Activated CD8-positive, alpha-beta memory T cell treated with anti-CD3 and anti-CD28 coated beads, Interleukin-2, amount 10 ng/mL, durations not matched to agents 7 days and 5 days (primary cell): ENCODE measurements around the gene TP53INP2. TPM values are rescaled to one million over a fixed set of nuclear protein-coding genes. Genes with fewer than 3 reads are reported as not detected.
"Not testable (repeated sequence)": the region's sequence is repeated elsewhere in the genome, so short reads cannot be mapped to it uniquely, and the experiment has no call there.

ENCODE experiments used
- ATAC-seq: fragments of 150-1000 bp; cut with Tn5 transposase; one replicate; pipeline ENCODE4 v1.10.0; 2021; ENCODE audit warnings: moderate library complexity
- CTCF ChIA-PET: fragments of 350-600 bp; sonication (Branson Sonifier 250); formaldehyde crosslinking; loops from one replicate; lab custom pipeline; 2021; ENCODE audit warnings: antibody characterized with exemption; lab: Charles Lee
- DNase-seq: peaks from one replicate; pipeline ENCODE4 v3.0.0-alpha.2; 2020
- H3K27ac Mint-ChIP-seq: one replicate; pipeline ENCODE4 v1.8.0; 2021; ENCODE audit warnings: mild to moderate bottlenecking, mixed read lengths
- H3K27me3 Mint-ChIP-seq: one replicate; pipeline ENCODE4 v1.8.0; 2021; ENCODE audit warnings: mixed read lengths
- H3K36me3 Mint-ChIP-seq: one replicate; pipeline ENCODE4 v1.8.0; 2021; ENCODE audit warnings: mild to moderate bottlenecking, mixed read lengths
- H3K4me1 Mint-ChIP-seq: one replicate; pipeline ENCODE4 v1.8.0; 2021; ENCODE audit warnings: mixed read lengths
- H3K4me3 Mint-ChIP-seq: one replicate; pipeline ENCODE4 v1.8.0; 2021; ENCODE audit warnings: mild to moderate bottlenecking, moderate library complexity, mixed read lengths
- H3K9me3 Mint-ChIP-seq: one replicate; pipeline ENCODE4 v1.8.0; 2022; ENCODE audit warnings: low read depth, mixed read lengths
- total RNA-seq, 2 experiments: library from RNA; stranded (reverse); gene quantifications; one replicate each; pipeline ENCODE4 v1.2.3, GENCODE V29; 2021

The TP53INP2 gene
- total RNA-seq, 2 experiments from 2014 or later = 1.4 to 2.4 TPM

GRCh38 chr20:34709044-34709830 is 5.1 kb downstream of the TP53INP2 start:
- CTCF ChIA-PET = interaction anchor here (0.7 to 4.9 kb wide), 8 partner anchors 10 to 397 kb away, joined by 3 to 43 read pairs (median 6); partner anchors contain the start of gene DYNLRB1
- peak; percentile 85 for DNase-seq
- H3K27ac Mint-ChIP-seq = peak overlapping the region; percentile 78

GRCh38 chr20:34709831-34710567 is 5.9 kb downstream of the TP53INP2 start:
- Mint-ChIP-seq H3K9me3 (no peaks in the 10 kb centered on the region), H3K4me1 (peaks cover 24% of the 10 kb centered on the region), H3K27ac (peak overlapping the region; percentile 78), H3K36me3 (peaks cover 8% of the 10 kb centered on the region), H3K4me3 (peak overlapping the region; percentile 75), H3K27me3 (peaks cover 7% of the 10 kb centered on the region)
- DNase-seq (no peak), ATAC-seq (peak; percentile 27)
- CTCF ChIA-PET = interaction anchor here (0.7 to 3.2 kb wide), 5 partner anchors 10 to 1042 kb away, joined by 3 to 13 read pairs (median 5); partner anchors contain the start of gene DYNLRB1

More at GRCh38 chr20:34709044-34709830, 5.1 kb downstream of the TP53INP2 start:
- Mint-ChIP-seq H3K27me3 (peaks cover 7% of the 10 kb centered on the region), H3K9me3 (no peaks in the 10 kb centered on the region), H3K4me3 (peak overlapping the region; percentile 75), H3K36me3 (peaks cover 5% of the 10 kb centered on the region), H3K4me1 (peaks cover 27% of the 10 kb centered on the region)
- peak; percentile 70 for ATAC-seq

GRCh38 chr20:34710568-34710839 is 6.4 kb downstream of the TP53INP2 start:
- Mint-ChIP-seq H3K4me1 (peaks cover 22% of the 10 kb centered on the region), H3K27ac (no peak overlapping the region), H3K9me3 (no peaks in the 10 kb centered on the region), H3K27me3 (peaks cover 7% of the 10 kb centered on the region), H3K4me3 (peak overlapping the region; percentile 69), H3K36me3 (peaks cover 8% of the 10 kb centered on the region)
- DNase-seq (no peak), ATAC-seq (no peak)
- CTCF ChIA-PET = interaction anchor here (0.7 to 1.6 kb wide), 3 partner anchors 59 to 1042 kb away, joined by 3 to 4 read pairs (median 3); no protein-coding TSS in a partner anchor

GRCh38 chr20:34710861-34711574 is 6.9 kb downstream of the TP53INP2 start:
- CTCF ChIA-PET = interaction anchor here (0.7 to 1.6 kb wide), 4 partner anchors 59 to 1043 kb away, joined by 3 to 4 read pairs (median 3); no protein-coding TSS in a partner anchor
- Mint-ChIP-seq H3K27ac (peak overlapping the region; percentile 30), H3K4me3 (peak overlapping the region; percentile 69), H3K36me3 (peaks cover 8% of the 10 kb centered on the region), H3K4me1 (peaks cover 22% of the 10 kb centered on the region), H3K27me3 (peaks cover 7% of the 10 kb centered on the region), H3K9me3 (no peaks in the 10 kb centered on the region)
- ATAC-seq (no peak), DNase-seq (no peak)

- no peak overlapping the region for H3K4me3 Mint-ChIP-seq
- peaks cover 7% of the 10 kb centered on the region for H3K27me3 Mint-ChIP-seq
- H3K27ac Mint-ChIP-seq = no peak overlapping the region
- ATAC-seq = no peak
- H3K36me3 Mint-ChIP-seq = peaks cover 8% of the 10 kb centered on the region
- CTCF ChIA-PET = interaction anchor here (1.1 to 1.6 kb wide), 2 partner anchors 58 to 399 kb away, joined by 3 to 4 read pairs; no protein-coding TSS in a partner anchor
- no peak for DNase-seq
- H3K4me1 Mint-ChIP-seq = peaks cover 17% of the 10 kb centered on the region
- no peaks in the 10 kb centered on the region for H3K9me3 Mint-ChIP-seq
Measured at GRCh38 chr20:34711813-34712430, 7.8 kb downstream of the TP53INP2 start.

GRCh38 chr20:34712525-34713192 is 8.5 kb downstream of the TP53INP2 start:
- Mint-ChIP-seq H3K4me3 (no peak overlapping the region), H3K4me1 (peaks cover 19% of the 10 kb centered on the region), H3K27me3 (peaks cover 7% of the 10 kb centered on the region), H3K9me3 (no peaks in the 10 kb centered on the region), H3K36me3 (peaks cover 9% of the 10 kb centered on the region), H3K27ac (no peak overlapping the region)
- no peak for DNase-seq
- CTCF ChIA-PET = interaction anchor here (1.1 to 2.1 kb wide), 3 partner anchors 57 to 399 kb away, joined by 3 to 6 read pairs (median 5); no protein-coding TSS in a partner anchor
- no peak for ATAC-seq

- ATAC-seq = no peak
- no peak for DNase-seq
- H3K36me3 Mint-ChIP-seq = peaks cover 9% of the 10 kb centered on the region
- peaks cover 22% of the 10 kb centered on the region for H3K4me1 Mint-ChIP-seq
- CTCF ChIA-PET = interaction anchor here (1.2 to 2.1 kb wide), 3 partner anchors 19 to 175 kb away, joined by 3 to 6 read pairs (median 5); no protein-coding TSS in a partner anchor
- peaks cover 7% of the 10 kb centered on the region for H3K27me3 Mint-ChIP-seq
- H3K27ac Mint-ChIP-seq = no peak overlapping the region
- no peaks in the 10 kb centered on the region for H3K9me3 Mint-ChIP-seq
- H3K4me3 Mint-ChIP-seq = no peak overlapping the region
Measured at GRCh38 chr20:34713194-34713943, 9.2 kb downstream of the TP53INP2 start.

GRCh38 chr20:34713944-34714515 is 9.9 kb downstream of the TP53INP2 start:
- not testable (repeated sequence) for H3K27me3 Mint-ChIP-seq, H3K27ac Mint-ChIP-seq, H3K9me3 Mint-ChIP-seq, H3K4me3 Mint-ChIP-seq, DNase-seq, ATAC-seq
- peaks cover 23% of the 10 kb centered on the region for H3K4me1 Mint-ChIP-seq
- CTCF ChIA-PET = interaction anchor here (1.2 to 2.1 kb wide), 3 partner anchors 18 to 176 kb away, joined by 3 to 6 read pairs (median 5); no protein-coding TSS in a partner anchor
- peaks cover 14% of the 10 kb centered on the region for H3K36me3 Mint-ChIP-seq

GRCh38 chr20:34715384-34715783 is 11.2 kb downstream of the TP53INP2 start:
- no peak for ATAC-seq
- no peaks in the 10 kb centered on the region for H3K9me3 Mint-ChIP-seq
- CTCF ChIA-PET = interaction anchor here (0.7 to 1.0 kb wide), 2 partner anchors 16 to 38 kb away, joined by 3 to 4 read pairs; no protein-coding TSS in a partner anchor
- no peak overlapping the region for H3K4me3 Mint-ChIP-seq
- DNase-seq = no peak
- H3K27me3 Mint-ChIP-seq = peaks cover 5% of the 10 kb centered on the region
- peaks cover 31% of the 10 kb centered on the region for H3K4me1 Mint-ChIP-seq
- peaks cover 20% of the 10 kb centered on the region for H3K36me3 Mint-ChIP-seq
- no peak overlapping the region for H3K27ac Mint-ChIP-seq

GRCh38 chr20:34716921-34717229 is 12.7 kb downstream of the TP53INP2 start:
- Mint-ChIP-seq H3K36me3 (peaks cover 23% of the 10 kb centered on the region), H3K4me3 (no peak overlapping the region), H3K4me1 (peaks cover 30% of the 10 kb centered on the region), H3K27ac (no peak overlapping the region), H3K9me3 (no peaks in the 10 kb centered on the region), H3K27me3 (no peaks in the 10 kb centered on the region)
- DNase-seq (no peak), ATAC-seq (no peak)
- CTCF ChIA-PET = interaction anchor here (1.2 kb wide), 1 partner anchor 53 kb away, joined by 4 read pairs; no protein-coding TSS in a partner anchor
